Peyer's patch (tissue), 4 donors: ENCODE measurements around the gene CCDC194. TPM values are rescaled to one million over a fixed set of nuclear protein-coding genes. Genes with fewer than 3 reads are reported as not detected.
A peak's percentile ranks its signal among the peaks of the same experiment; 100 is the strongest.

Source experiments
- DNase-seq, 3 donors: peaks; one replicate each; pipeline ENCODE4 v3.0.0-alpha.2; 2017 to 2019
- H3K27ac ChIP-seq, 4 donors: fragments of 200-600 bp; sonication (generic); one replicate each; pipeline ENCODE4 v1.5.1; 2016 to 2019
- H3K27me3 ChIP-seq, 2 donors: fragments of 200-600 bp; sonication (generic); one replicate each; pipeline ENCODE4 v1.5.1; 2019
- H3K36me3 ChIP-seq, 3 donors: fragments of 200-600 bp; sonication (generic); one replicate each; pipeline ENCODE4 v1.5.1; 2016 to 2019
- H3K4me1 ChIP-seq, 4 donors: fragments of 200-600 bp; sonication (generic); one replicate each; pipeline ENCODE4 v1.5.1; 2016 to 2019
- H3K4me3 ChIP-seq, 4 donors: fragments of 200-600 bp; sonication (generic); 1 replicate in 3 of 4; 2 replicates in 1 of 4; pipeline ENCODE4 v1.5.1; 2016 to 2019; ENCODE audit warnings: mild to moderate bottlenecking in 1 of 4
- H3K9me3 ChIP-seq, 4 donors: fragments of 200-600 bp; sonication (generic); one replicate each; pipeline ENCODE4 v1.5.1; 2016 to 2019; ENCODE audit warnings: mild to moderate bottlenecking in 1 of 4
- POLR2A ChIP-seq, 2 donors: fragments of 450-650 bp; IDR thresholded peaks; one replicate each; pipeline ENCODE4 v1.5.1; 2017; ENCODE audit warnings: antibody characterized with exemption in 2 of 2, mild to moderate bottlenecking in 2 of 2, moderate library complexity in 2 of 2
- total RNA-seq, 4 donors: library from RNA; depleted of rRNA; stranded (reverse); fragments of >200 nt; gene quantifications; one replicate each; pipeline ENCODE4 v1.1.0, GENCODE V29; 2016
- TF ChIP-seq, protein P1 (sequence below), 6 experiments: fragments of 450-650 bp in 4 of 6; fragments of 200-600 bp in 2 of 6; sonication (generic) in 1 of 6; IDR thresholded peaks; one replicate each; pipeline ENCODE4 v1.5.1; 2017 to 2019; ENCODE audit warnings: antibody characterized with exemption in 6 of 6, mild to moderate bottlenecking in 3 of 6, moderate library complexity in 1 of 6

The CCDC194 gene
- total RNA-seq, 4 donors from 2014 or later, result not detected

DNA sequence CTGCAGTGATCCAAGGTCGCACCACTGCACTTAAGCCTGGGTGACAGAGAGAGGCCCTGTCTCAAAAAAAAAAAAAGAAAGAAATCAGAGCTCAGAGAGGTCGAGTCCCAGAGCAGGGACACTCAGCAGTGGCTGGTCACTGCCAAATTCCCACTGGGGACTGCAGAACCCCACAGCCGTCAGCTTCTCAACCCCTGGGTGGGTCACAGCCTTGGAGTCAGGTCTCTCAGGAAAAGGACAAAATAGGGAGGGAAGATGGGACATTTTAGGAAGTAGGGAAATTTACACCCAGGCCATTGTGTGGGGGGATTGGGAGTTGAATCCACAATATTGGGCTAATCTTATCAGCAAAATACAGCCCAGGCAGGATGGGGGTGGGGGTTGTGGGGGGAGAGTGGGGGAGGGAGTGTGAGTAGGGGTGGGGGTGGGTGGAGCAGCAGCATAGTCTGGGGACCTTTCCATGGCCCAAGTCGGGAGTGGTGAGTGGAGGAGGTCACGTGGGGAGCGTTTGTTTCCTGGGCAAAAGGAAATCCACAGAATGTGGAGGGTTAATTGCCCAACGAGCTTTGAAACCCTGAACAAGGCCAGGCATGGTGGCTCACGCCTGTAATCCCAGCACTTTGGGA is 5.0 kb upstream of the CCDC194 start:
- no peaks in the 10 kb centered on the region for H3K36me3 ChIP-seq
- H3K9me3 ChIP-seq, result no peaks in the 10 kb centered on the region
- H3K4me3 ChIP-seq, result no peak overlapping the region
- H3K27ac ChIP-seq, result no peak overlapping the region
- no peaks in the 10 kb centered on the region for H3K27me3 ChIP-seq
- no peak for TF ChIP-seq POLR2A (IDR thresholded peaks at IDR 0.05)
- TF ChIP-seq, protein P1, sequence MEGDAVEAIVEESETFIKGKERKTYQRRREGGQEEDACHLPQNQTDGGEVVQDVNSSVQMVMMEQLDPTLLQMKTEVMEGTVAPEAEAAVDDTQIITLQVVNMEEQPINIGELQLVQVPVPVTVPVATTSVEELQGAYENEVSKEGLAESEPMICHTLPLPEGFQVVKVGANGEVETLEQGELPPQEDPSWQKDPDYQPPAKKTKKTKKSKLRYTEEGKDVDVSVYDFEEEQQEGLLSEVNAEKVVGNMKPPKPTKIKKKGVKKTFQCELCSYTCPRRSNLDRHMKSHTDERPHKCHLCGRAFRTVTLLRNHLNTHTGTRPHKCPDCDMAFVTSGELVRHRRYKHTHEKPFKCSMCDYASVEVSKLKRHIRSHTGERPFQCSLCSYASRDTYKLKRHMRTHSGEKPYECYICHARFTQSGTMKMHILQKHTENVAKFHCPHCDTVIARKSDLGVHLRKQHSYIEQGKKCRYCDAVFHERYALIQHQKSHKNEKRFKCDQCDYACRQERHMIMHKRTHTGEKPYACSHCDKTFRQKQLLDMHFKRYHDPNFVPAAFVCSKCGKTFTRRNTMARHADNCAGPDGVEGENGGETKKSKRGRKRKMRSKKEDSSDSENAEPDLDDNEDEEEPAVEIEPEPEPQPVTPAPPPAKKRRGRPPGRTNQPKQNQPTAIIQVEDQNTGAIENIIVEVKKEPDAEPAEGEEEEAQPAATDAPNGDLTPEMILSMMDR (IDR thresholded peaks at IDR 0.05), result no peak
- DNase-seq, result no peak
- peaks cover 0 to 11% (median 5%) of the 10 kb centered on the region in 4 donors for H3K4me1 ChIP-seq

DNA sequence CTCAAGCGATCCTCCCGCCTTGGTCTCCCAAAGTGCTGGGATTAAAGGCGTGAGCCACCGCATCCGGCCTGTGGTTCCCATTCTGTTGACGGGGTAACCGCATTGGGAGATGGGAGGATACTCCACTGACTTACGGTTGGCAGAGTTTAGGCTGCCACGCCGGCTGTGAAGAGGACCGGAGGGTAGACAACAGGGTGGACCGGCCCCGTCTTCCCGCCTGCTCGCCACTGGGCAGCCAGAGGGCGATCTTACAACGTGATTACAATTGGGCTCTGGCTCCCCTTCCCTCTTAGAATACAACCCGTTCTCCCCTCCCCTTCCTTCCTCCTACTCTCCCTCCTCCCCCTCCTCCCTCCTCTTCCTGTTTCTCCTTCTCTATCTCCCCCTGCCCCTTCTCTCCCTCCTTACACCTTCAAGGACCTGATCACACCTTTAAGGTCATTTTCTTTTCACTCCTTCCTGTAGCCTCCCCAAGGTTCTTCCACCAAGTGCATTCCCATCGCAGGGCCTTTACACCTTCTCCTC is 957 bp upstream of the CCDC194 start:
- Histone ChIP-seq H3K9me3 (no peaks in the 10 kb centered on the region), H3K4me3 (no peak overlapping the region), H3K27ac (peak overlapping the region in 1 of 4 donors; percentile 25), H3K4me1 (peaks cover 0 to 18% (median 12%) of the 10 kb centered on the region in 4 donors), H3K36me3 (no peaks in the 10 kb centered on the region), H3K27me3 (no peaks in the 10 kb centered on the region)
- DNase-seq, result peak; percentile 54 to 77 (median 75)
- TF ChIP-seq POLR2A (IDR thresholded peaks at IDR 0.05), result no peak
- TF ChIP-seq, protein P1 (IDR thresholded peaks at IDR 0.05), result peak; percentile 28 to 80 (median 67)

DNA sequence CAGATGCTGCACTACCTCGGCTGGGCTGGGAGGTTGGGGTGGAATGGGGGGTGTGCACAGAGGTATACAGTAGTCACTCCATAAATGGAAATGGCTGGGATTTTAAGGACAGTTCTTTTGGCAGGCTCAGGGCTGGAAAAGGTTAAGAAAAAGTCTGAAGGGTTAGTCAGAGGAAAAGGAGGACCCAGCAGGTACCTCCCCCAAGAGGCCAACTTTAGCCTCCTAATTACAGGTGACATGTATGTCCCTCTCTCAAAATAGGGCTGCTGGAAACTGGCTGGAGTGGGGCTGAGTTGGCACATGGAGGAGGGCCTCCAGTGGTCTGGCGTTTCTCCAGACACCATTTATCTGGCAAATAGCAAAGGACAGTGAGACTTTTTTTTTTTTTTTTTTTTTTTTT is 994 bp downstream of the CCDC194 start:
- no peak for TF ChIP-seq POLR2A (IDR thresholded peaks at IDR 0.05)
- TF ChIP-seq, protein P1 (IDR thresholded peaks at IDR 0.05), result no peak
- Histone ChIP-seq H3K4me3 (no peak overlapping the region), H3K36me3 (no peaks in the 10 kb centered on the region), H3K9me3 (no peaks in the 10 kb centered on the region), H3K27ac (no peak overlapping the region), H3K27me3 (no peaks in the 10 kb centered on the region), H3K4me1 (peaks cover 0 to 18% (median 12%) of the 10 kb centered on the region in 4 donors)
- DNase-seq, result no peak

DNA sequence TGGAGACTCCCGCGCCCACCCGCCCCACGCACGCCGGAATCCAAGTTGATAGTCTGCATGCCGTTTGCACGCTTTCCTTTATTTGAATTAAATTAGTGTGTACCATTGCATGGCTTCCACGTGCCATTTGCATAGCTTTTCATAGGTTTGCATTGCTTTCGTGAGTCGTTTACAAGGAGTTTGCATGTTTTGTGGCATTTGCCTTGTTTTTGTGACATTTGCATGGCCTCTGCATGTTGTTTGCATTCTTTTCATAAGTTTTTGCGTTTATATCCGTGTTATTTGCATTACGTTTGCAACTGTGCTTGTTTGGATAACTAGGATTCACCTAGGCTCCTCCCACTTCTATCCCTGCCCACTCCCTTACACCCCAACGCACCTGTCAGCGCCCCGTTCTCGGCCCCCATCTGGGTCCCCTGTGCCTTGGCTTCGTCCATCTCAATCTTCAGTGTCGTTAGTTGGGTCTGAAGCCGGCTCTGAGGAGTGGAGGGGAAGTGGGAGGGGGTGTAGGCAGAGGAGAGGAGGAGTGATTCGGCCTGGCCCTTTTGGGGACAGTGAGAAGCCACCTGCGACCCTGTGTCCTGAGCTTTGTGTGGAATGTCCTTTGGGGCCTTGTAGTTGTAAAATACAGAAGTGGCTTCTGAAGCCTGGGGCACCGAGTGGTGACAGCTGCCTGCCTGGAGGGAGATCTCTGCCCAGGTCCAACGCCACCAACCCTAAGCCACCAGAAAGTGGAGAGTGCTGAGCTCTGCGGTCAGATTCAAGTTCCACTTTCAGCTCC is 2.4 kb downstream of the CCDC194 start:
- Histone ChIP-seq H3K4me1 (peaks cover 0 to 18% (median 12%) of the 10 kb centered on the region in 4 donors), H3K4me3 (peak overlapping the region; percentile 16 to 53 (median 44)), H3K36me3 (no peaks in the 10 kb centered on the region), H3K9me3 (no peaks in the 10 kb centered on the region), H3K27ac (no peak overlapping the region), H3K27me3 (no peaks in the 10 kb centered on the region)
- TF ChIP-seq POLR2A (IDR thresholded peaks at IDR 0.05), result no peak
- TF ChIP-seq, protein P1 (IDR thresholded peaks at IDR 0.05), result no peak
- DNase-seq, result peak in 1 of 3 donors; percentile 17

DNA sequence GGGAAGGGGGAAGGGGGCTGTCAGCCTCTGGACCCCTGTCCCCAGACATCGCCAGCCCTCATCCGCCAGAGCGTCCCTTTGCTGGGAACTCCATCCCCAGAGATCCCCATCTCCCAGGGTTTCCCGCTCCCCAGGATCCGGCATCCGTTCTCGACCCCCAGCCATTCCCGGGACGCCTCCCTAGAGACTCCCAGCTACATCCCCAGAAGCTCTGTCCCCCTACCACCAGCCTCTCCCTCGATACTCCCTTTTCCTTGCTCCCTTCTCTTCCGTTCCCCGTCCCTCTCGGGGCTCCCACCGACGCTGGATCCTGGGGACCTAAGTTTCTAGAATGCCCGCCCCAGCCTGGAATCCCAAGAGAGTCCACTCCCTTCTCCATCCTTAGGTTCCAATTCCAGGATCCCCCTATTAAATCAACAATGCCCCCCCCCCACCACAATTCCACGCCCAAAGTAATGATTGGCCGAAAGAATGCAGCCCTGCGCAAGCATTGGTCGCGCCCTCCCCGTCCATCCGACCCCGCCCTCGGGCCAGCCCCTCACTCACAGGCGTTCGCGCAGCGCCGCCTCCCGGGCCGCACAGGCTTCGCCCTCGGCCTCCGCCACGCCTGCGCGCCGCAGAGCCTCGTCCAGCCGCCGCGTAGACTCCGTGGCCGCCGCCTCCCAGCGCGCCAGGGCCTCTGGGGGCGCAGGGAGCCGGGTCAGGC is 3.2 kb downstream of the CCDC194 start:
- Histone ChIP-seq H3K9me3 (no peaks in the 10 kb centered on the region), H3K36me3 (no peaks in the 10 kb centered on the region), H3K27me3 (no peaks in the 10 kb centered on the region), H3K4me1 (peaks cover 0 to 18% (median 12%) of the 10 kb centered on the region in 4 donors), H3K27ac (peak overlapping the region in 1 of 4 donors; percentile 25), H3K4me3 (peak overlapping the region; percentile 16 to 53 (median 44))
- TF ChIP-seq POLR2A (IDR thresholded peaks at IDR 0.05), result no peak
- TF ChIP-seq, protein P1 (IDR thresholded peaks at IDR 0.05), result peak; percentile 59 to 81 (median 77)
- peak; percentile 85 to 95 (median 90) for DNase-seq
